OCI-LY7 (cell line): ENCODE results near the gene NUP210. TPM values are rescaled to one million over a fixed set of nuclear protein-coding genes. Genes with fewer than 3 reads are reported as not detected.

Experiments
- BruUV-seq: library from RNA; stranded (reverse); fragments of 400-500 nt; replicated peaks from 2 replicates; lab custom pipeline; 2021; lab: Mats Ljungman, UMichigan
- CTCF ChIA-PET: fragments of 300-600 bp; sonication (Branson Sonifier 250); formaldehyde crosslinking; loops from one replicate; lab custom pipeline; 2022; ENCODE audit warnings: antibody characterized with exemption; ENCODE audit not compliant: unreplicated experiment; lab: Charles Lee
- POLR2A ChIA-PET: fragments of 300-600 bp; sonication (Branson Sonifier 250); formaldehyde crosslinking; loops from one replicate; lab custom pipeline; 2022; ENCODE audit warnings: antibody characterized with exemption; lab: Charles Lee
- DNase-seq: peaks from one replicate; pipeline ENCODE4 v3.0.0-alpha.2; 2015; ENCODE audit warnings: low spot score
- H2AFZ ChIP-seq: fragments of 200-600 bp; sonication (generic), shearing (Covaris generic); 2 replicates; pipeline ENCODE4 v1.6.1; 2014; ENCODE audit warnings: mild to moderate bottlenecking, antibody characterized with exemption, low read length, moderate library complexity
- H3K27ac ChIP-seq: fragments of 200-600 bp; sonication (generic); 2 replicates; pipeline ENCODE4 v1.5.1; 2014; ENCODE audit warnings: mixed run types, low read depth, mild to moderate bottlenecking, moderate library complexity, low read length, inconsistent platforms; ENCODE audit not compliant: poor library complexity, severe bottlenecking
- H3K36me3 ChIP-seq: fragments of 200-600 bp; sonication (generic); 2 replicates; pipeline ENCODE4 v1.6.1; 2014; ENCODE audit warnings: mild to moderate bottlenecking, antibody characterized with exemption, low read length, moderate library complexity, mixed read lengths; ENCODE audit not compliant: insufficient read depth
- H3K4me1 ChIP-seq: fragments of 200-600 bp; sonication (generic); 2 replicates; pipeline ENCODE4 v1.5.1; 2014; ENCODE audit warnings: mild to moderate bottlenecking, low read length; ENCODE audit not compliant: insufficient read depth, poor library complexity, severe bottlenecking
- H3K4me2 ChIP-seq: fragments of 200-600 bp; sonication (generic); 2 replicates; pipeline ENCODE4 v1.6.1; 2014; ENCODE audit warnings: mild to moderate bottlenecking, low read length
- H3K4me3 ChIP-seq: fragments of 200-600 bp; sonication (generic); 2 replicates; pipeline ENCODE4 v1.5.1; 2014; ENCODE audit warnings: mild to moderate bottlenecking, low read depth, low read length; ENCODE audit not compliant: poor library complexity, severe bottlenecking
- H3K79me2 ChIP-seq: fragments of 200-600 bp; sonication (generic); 2 replicates; pipeline ENCODE4 v1.6.1; 2016; ENCODE audit warnings: low read depth, mild to moderate bottlenecking, low read length, moderate library complexity, mixed read lengths; ENCODE audit not compliant: insufficient read depth
- H3K9me2 ChIP-seq: fragments of 200-600 bp; sonication (generic); 2 replicates; pipeline ENCODE4 v1.6.1; 2016; ENCODE audit warnings: mild to moderate bottlenecking, low read length, mixed read lengths; ENCODE audit not compliant: insufficient read depth
- H3K9me3 ChIP-seq: fragments of 200-600 bp; sonication (generic); 2 replicates; pipeline ENCODE4 v1.6.1; 2014; ENCODE audit warnings: mild to moderate bottlenecking, mixed run types, low read length, mixed read lengths
- H4K20me1 ChIP-seq: fragments of 200-600 bp; sonication (generic); 2 replicates; pipeline ENCODE4 v1.6.1; 2014; ENCODE audit warnings: mild to moderate bottlenecking, antibody characterized with exemption, low read length, moderate library complexity, mixed read lengths; ENCODE audit not compliant: insufficient read depth
- CTCF ChIP-seq: fragments of 200-600 bp; sonication (generic); conservative IDR thresholded peaks from 2 replicates; pipeline ENCODE4 v1.5.1; 2014; ENCODE audit warnings: mild to moderate bottlenecking, antibody characterized with exemption, low read length, moderate library complexity, mixed read lengths
- EZH2phosphoT487 ChIP-seq: fragments of 200-600 bp; sonication (generic); IDR thresholded peaks from 2 replicates; pipeline ENCODE4 v1.6.1; 2018; ENCODE audit warnings: low read depth, borderline replicate concordance, mild to moderate bottlenecking, mixed run types, antibody characterized with exemption, low read length, moderate library complexity, mixed read lengths
- intact Hi-C: fragments of 100-400 bp; cut with micrococcal nuclease; formaldehyde crosslinking; loops from one replicate; pipeline ENCODE4 v1.10.0; 2022; ENCODE audit not compliant: unreplicated experiment
- total RNA-seq, 2 experiments: library from RNA; depleted of rRNA in 1 of 2; stranded (reverse); fragments of >200 nt in 1 of 2; shearing (Covaris generic) in 1 of 2; gene quantifications; 2 replicates each; pipeline ENCODE4 v1.2.3, GENCODE V29; 2014 to 2022

The NUP210 gene
- total RNA-seq, 2 experiments from 2014 or later, result 195 to 232 TPM

- Histone ChIP-seq H3K9me3 (no peaks in the 10 kb centered on the region), H3K27ac (no peak overlapping the region), H3K9me2 (no peaks in the 10 kb centered on the region), H3K36me3 (peaks cover 100% of the 10 kb centered on the region), H3K4me2 (no peak overlapping the region), H3K79me2 (no peaks in the 10 kb centered on the region), H4K20me1 (no peaks in the 10 kb centered on the region), H3K4me3 (no peak overlapping the region), H2AFZ (no peak overlapping the region), H3K4me1 (no peaks in the 10 kb centered on the region)
- ChIA-PET POLR2A (no interaction called here), CTCF (interaction anchor here (0.6 kb wide), 1 partner anchor 25 kb away, joined by 3 read pairs; no protein-coding TSS in a partner anchor)
- TF ChIP-seq CTCF, result no peak
- TF ChIP-seq EZH2phosphoT487, result no peak
- no peak for DNase-seq
- no TSS peak for BruUV-seq
- intact Hi-C loops, result no loop called here
Observed at GRCh38 chr3:13389378-13389777, 30.7 kb downstream of the NUP210 start.

- no peak for TF ChIP-seq CTCF
- no peak for TF ChIP-seq EZH2phosphoT487
- Histone ChIP-seq H3K9me3 (no peaks in the 10 kb centered on the region), H3K4me1 (no peaks in the 10 kb centered on the region), H3K79me2 (no peaks in the 10 kb centered on the region), H3K27ac (no peak overlapping the region), H3K36me3 (peaks cover 99% of the 10 kb centered on the region), H3K4me3 (no peak overlapping the region), H3K9me2 (no peaks in the 10 kb centered on the region), H3K4me2 (no peak overlapping the region), H2AFZ (no peak overlapping the region), H4K20me1 (no peaks in the 10 kb centered on the region)
- no peak for DNase-seq
- BruUV-seq, result no TSS peak
- CTCF ChIA-PET, result interaction anchor here (0.6 kb wide), 1 partner anchor 25 kb away, joined by 3 read pairs; no protein-coding TSS in a partner anchor
- intact Hi-C loops, result no loop called here
- POLR2A ChIA-PET, result interaction anchor here (0.6 kb wide), 1 partner anchor 9 kb away, joined by 3 read pairs; no protein-coding TSS in a partner anchor
Observed at GRCh38 chr3:13388816-13389215, 31.3 kb downstream of the NUP210 start.

- no TSS peak for BruUV-seq
- Histone ChIP-seq H3K4me2 (no peak overlapping the region), H3K79me2 (no peaks in the 10 kb centered on the region), H3K9me2 (no peaks in the 10 kb centered on the region), H3K4me3 (no peak overlapping the region), H3K27ac (no peak overlapping the region), H2AFZ (no peak overlapping the region), H4K20me1 (0 out of 2 replicates have a peak, but pooled peaks cover 4% of the 10 kb centered on the region), H3K4me1 (no peaks in the 10 kb centered on the region), H3K9me3 (no peaks in the 10 kb centered on the region), H3K36me3 (peaks cover 99% of the 10 kb centered on the region)
- intact Hi-C loops, result no loop called here
- ChIA-PET POLR2A (interaction anchor here (0.6 kb wide), 1 partner anchor 95 kb away, joined by 3 read pairs; the partner anchor contains the start of gene HDAC11), CTCF (no interaction called here)
- TF ChIP-seq CTCF (no peak), EZH2phosphoT487 (no peak)
- no peak for DNase-seq
Observed at GRCh38 chr3:13385373-13385965, 34.7 kb downstream of the NUP210 start.
